ENCODE data around the gene UAP1L1. TPM values are rescaled to one million over a fixed set of nuclear protein-coding genes. Genes with fewer than 3 reads are reported as not detected.

UAP1L1 gene
- total RNA-seq, 1 experiment from 2014 or later = 24.6 TPM

Other genes starting within 250 kb of the UAP1L1 start
- gene AJM1, start 235.0 kb upstream of the UAP1L1 start, total RNA-seq (2022) = 3.6 and 4.2 TPM in 2 replicates
- gene PHPT1, start 228.1 kb upstream of the UAP1L1 start, total RNA-seq (2022) = 103 and 105 TPM in 2 replicates
- 8.8 and 10.8 TPM in 2 replicates for gene MAMDC4, start 225.2 kb upstream of the UAP1L1 start, total RNA-seq (2022)
- 429 and 476 TPM in 2 replicates for gene EDF1, start 211.2 kb upstream of the UAP1L1 start, total RNA-seq (2022)
- 41.7 and 50.0 TPM in 2 replicates for gene TRAF2, start 191.0 kb upstream of the UAP1L1 start, total RNA-seq (2022)
- gene FBXW5, start 132.8 kb upstream of the UAP1L1 start, total RNA-seq (2022) = 66.8 and 76.1 TPM in 2 replicates
- 0.77 and 1.3 TPM in 2 replicates for gene C8G, start 132.3 kb upstream of the UAP1L1 start, total RNA-seq (2022)
- gene LCN12, start 125.2 kb upstream of the UAP1L1 start, total RNA-seq (2022) = 20.0 and 23.2 TPM in 2 replicates
- gene PTGDS, start 100.0 kb upstream of the UAP1L1 start, total RNA-seq (2022) = not detected in 2 replicates
- gene LCNL1, start 94.5 kb upstream of the UAP1L1 start, total RNA-seq (2022) = not detected in 2 replicates
- 66.2 TPM in 2 replicates for gene PAXX, start 85.1 kb upstream of the UAP1L1 start, total RNA-seq (2022)
- 4.5 and 4.7 TPM in 2 replicates for gene CLIC3, start 80.9 kb upstream of the UAP1L1 start, total RNA-seq (2022)
- 22.6 and 27.3 TPM in 2 replicates for gene ABCA2, start 49.3 kb upstream of the UAP1L1 start, total RNA-seq (2022)
- gene FUT7, start 45.4 kb upstream of the UAP1L1 start, total RNA-seq (2022) = not detected in 2 replicates
- gene NPDC1, start 31.3 kb upstream of the UAP1L1 start, total RNA-seq (2022) = 44.1 and 49.2 TPM in 2 replicates
- 2.9 and 3.4 TPM in 2 replicates for gene ENTPD2, start 23.5 kb upstream of the UAP1L1 start, total RNA-seq (2022)
- gene SAPCD2, start 7.0 kb upstream of the UAP1L1 start, total RNA-seq (2022) = 53.3 and 57.5 TPM in 2 replicates
- 57.7 and 58.0 TPM in 2 replicates for gene MAN1B1, start 9.5 kb downstream of the UAP1L1 start, total RNA-seq (2022)
- gene DPP7, start 37.2 kb downstream of the UAP1L1 start, total RNA-seq (2022) = 230 and 247 TPM in 2 replicates
- gene GRIN1, start 61.6 kb downstream of the UAP1L1 start, total RNA-seq (2022) = 1.9 and 3.7 TPM in 2 replicates
- gene LRRC26, start 92.5 kb downstream of the UAP1L1 start, total RNA-seq (2022) = 2.9 and 3.0 TPM in 2 replicates
- gene TMEM210, start 94.5 kb downstream of the UAP1L1 start, total RNA-seq (2022) = 0.70 TPM in 1 of 2 replicates, not detected in the other
- 66.8 and 67.5 TPM in 2 replicates for gene ANAPC2, start 111.0 kb downstream of the UAP1L1 start, total RNA-seq (2022)
- 62.3 and 62.7 TPM in 2 replicates for gene SSNA1, start 111.2 kb downstream of the UAP1L1 start, total RNA-seq (2022)
- 34.2 and 37.7 TPM in 2 replicates for gene TPRN, start 123.2 kb downstream of the UAP1L1 start, total RNA-seq (2022)
- gene TMEM203, start 128.1 kb downstream of the UAP1L1 start, total RNA-seq (2022) = 36.9 and 38.4 TPM in 2 replicates
- gene NDOR1, start 128.2 kb downstream of the UAP1L1 start, total RNA-seq (2022) = 29.0 and 31.8 TPM in 2 replicates
- 6.3 and 6.5 TPM in 2 replicates for gene RNF208, start 144.7 kb downstream of the UAP1L1 start, total RNA-seq (2022)
- 1.7 and 1.8 TPM in 2 replicates for gene CYSRT1, start 147.7 kb downstream of the UAP1L1 start, total RNA-seq (2022)
- gene RNF224, start 150.0 kb downstream of the UAP1L1 start, total RNA-seq (2022) = 0.27 TPM in 1 of 2 replicates, not detected in the other
- 0.19 TPM in 1 of 2 replicates, not detected in the other for gene SLC34A3, start 153.4 kb downstream of the UAP1L1 start, total RNA-seq (2022)
- 481 and 487 TPM in 2 replicates for gene TUBB4B, start 163.8 kb downstream of the UAP1L1 start, total RNA-seq (2022)
- gene STPG3, start 173.8 kb downstream of the UAP1L1 start, total RNA-seq (2022) = not detected in 2 replicates
- gene NELFB, start 177.8 kb downstream of the UAP1L1 start, total RNA-seq (2022) = 79.1 and 79.8 TPM in 2 replicates
- 1.8 and 1.9 TPM in 2 replicates for gene TOR4A, start 200.2 kb downstream of the UAP1L1 start, total RNA-seq (2022)
- gene NRARP, start 224.8 kb downstream of the UAP1L1 start, total RNA-seq (2022) = 22.1 and 24.7 TPM in 2 replicates

Data from Caco-2 (cell line).